C4-2B (cell line): ENCODE measurements around the gene HCRT.

ENCODE experiments used
- H3K27ac ChIP-seq: fragments of 450-650 bp; 2 replicates; pipeline ENCODE4 v1.5.1; 2017
- ZFX ChIP-seq: fragments of 450-650 bp; IDR thresholded peaks from 2 replicates; pipeline ENCODE4 v1.6.1; 2017
- TF ChIP-seq, protein P1 (sequence below): fragments of 450-650 bp; conservative IDR thresholded peaks from 2 replicates; pipeline ENCODE4 v1.5.1; 2017; ENCODE audit warnings: mild to moderate bottlenecking

HCRT gene

DNA sequence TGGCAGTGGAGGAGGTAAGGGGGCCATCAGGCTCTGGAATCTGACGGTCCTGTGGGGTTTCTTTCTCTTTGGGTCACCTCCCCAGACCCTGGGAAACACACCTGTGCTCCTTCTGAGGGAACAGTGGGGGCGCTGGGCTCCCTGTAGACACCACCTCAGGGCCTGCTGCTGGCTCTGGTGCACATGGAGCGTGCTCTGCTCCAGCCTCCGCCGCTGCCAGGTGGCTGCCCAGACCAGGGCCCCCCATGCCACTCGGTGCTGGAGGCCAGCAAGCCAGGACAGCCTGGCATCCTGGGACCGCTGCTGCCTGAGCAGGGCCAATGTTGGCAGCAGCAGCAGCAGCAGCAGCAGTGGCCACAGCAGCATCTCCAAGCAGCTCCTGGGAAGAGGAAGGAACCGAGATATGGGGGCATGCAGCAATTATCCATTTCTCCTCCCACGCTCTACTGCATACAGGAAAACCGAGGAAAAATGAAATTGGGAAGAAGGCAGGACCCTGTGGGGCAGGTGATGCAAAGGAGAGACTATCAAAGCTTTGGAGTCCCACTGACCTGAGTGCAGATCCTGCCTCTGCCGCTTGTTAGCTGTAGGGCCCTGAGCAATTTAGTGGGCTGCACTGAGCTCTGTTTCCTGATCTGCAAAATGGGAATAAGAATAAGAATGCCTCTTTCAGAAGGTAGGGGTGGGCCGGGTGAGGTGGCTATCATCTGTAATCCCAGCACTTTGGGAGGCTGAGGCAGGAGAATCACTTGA lies 8.1 kb upstream of the HCRT start:
- H3K27ac ChIP-seq = peak overlapping the region; percentile 62
- TF ChIP-seq, protein P1, sequence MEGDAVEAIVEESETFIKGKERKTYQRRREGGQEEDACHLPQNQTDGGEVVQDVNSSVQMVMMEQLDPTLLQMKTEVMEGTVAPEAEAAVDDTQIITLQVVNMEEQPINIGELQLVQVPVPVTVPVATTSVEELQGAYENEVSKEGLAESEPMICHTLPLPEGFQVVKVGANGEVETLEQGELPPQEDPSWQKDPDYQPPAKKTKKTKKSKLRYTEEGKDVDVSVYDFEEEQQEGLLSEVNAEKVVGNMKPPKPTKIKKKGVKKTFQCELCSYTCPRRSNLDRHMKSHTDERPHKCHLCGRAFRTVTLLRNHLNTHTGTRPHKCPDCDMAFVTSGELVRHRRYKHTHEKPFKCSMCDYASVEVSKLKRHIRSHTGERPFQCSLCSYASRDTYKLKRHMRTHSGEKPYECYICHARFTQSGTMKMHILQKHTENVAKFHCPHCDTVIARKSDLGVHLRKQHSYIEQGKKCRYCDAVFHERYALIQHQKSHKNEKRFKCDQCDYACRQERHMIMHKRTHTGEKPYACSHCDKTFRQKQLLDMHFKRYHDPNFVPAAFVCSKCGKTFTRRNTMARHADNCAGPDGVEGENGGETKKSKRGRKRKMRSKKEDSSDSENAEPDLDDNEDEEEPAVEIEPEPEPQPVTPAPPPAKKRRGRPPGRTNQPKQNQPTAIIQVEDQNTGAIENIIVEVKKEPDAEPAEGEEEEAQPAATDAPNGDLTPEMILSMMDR = no peak
- no peak for TF ChIP-seq ZFX

DNA sequence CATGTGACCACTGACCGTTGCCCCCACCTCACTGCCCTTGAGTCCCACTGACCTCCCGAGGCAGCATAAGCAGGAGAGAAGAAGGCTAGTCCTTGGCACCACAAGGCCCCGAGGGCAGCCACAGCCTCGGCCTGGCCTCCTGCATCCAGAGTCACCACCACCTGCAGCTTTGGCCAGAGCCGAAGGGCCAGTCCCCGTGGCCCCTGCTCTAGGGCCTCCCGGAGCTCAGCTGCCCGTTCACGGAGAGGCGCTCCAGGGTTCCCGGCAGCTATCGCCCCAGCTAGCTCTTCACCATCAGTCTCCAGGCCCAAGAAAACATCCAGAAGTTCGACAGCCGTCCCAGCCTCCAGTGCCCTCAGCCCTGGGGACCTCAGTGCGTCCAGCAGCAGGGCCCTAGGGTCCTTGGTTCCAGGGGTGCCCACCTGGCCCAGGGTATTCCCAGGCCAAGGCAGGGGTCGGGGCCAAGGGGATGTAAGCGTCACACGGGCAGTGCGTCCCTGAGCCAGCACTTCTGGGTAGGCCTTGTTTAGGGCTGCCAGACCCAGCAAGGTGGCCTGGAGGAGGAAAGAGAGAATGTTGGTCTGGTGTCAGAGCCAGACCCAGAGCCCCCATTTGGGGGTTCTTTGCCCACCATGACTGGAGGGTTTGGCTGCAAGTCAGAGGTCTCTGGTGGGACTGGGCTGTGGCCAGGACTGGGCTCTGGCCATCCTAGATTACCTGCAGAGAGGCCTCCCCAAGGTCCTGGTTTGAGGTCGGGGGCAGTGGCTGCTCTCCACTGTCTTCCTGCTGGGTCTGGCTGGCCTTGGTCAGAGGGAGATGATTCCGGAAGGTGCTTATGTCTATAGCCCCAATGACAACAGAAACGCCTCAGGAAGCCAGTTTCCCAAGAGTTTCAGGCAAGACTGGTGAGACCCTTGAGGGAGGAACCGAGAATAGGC lies 7.2 kb upstream of the HCRT start:
- TF ChIP-seq, protein P1 = no peak
- TF ChIP-seq ZFX = no peak
- no peak overlapping the region for H3K27ac ChIP-seq

GRCh38 chr17:42191275-42191608 lies 6.0 kb upstream of the HCRT start:
- TF ChIP-seq, protein P1 = no peak
- TF ChIP-seq ZFX = no peak
- no peak overlapping the region for H3K27ac ChIP-seq

- H3K27ac ChIP-seq = no peak overlapping the region
- no peak for TF ChIP-seq ZFX
- TF ChIP-seq, protein P1 = no peak
These were observed 5.4 kb upstream of the HCRT start for GRCh38 chr17:42190491-42191274.

DNA sequence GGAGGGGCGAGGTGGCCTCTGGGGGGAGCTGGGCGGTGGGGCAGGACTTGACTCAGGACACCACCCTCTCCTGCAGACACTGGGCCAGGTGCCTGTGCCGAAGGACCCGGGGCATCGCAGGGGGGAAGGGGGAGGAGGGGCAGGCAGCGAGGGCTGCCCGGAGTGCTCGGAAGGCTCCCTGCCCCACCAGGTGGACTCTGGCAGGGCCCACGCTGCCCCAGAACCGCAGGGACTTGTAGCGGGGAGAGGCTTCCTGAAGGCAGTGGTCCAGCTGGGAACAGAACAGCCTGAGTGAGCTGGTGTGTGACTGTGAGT lies 4.4 kb upstream of the HCRT start:
- TF ChIP-seq, protein P1 = no peak
- no peak for TF ChIP-seq ZFX
- no peak overlapping the region for H3K27ac ChIP-seq

DNA sequence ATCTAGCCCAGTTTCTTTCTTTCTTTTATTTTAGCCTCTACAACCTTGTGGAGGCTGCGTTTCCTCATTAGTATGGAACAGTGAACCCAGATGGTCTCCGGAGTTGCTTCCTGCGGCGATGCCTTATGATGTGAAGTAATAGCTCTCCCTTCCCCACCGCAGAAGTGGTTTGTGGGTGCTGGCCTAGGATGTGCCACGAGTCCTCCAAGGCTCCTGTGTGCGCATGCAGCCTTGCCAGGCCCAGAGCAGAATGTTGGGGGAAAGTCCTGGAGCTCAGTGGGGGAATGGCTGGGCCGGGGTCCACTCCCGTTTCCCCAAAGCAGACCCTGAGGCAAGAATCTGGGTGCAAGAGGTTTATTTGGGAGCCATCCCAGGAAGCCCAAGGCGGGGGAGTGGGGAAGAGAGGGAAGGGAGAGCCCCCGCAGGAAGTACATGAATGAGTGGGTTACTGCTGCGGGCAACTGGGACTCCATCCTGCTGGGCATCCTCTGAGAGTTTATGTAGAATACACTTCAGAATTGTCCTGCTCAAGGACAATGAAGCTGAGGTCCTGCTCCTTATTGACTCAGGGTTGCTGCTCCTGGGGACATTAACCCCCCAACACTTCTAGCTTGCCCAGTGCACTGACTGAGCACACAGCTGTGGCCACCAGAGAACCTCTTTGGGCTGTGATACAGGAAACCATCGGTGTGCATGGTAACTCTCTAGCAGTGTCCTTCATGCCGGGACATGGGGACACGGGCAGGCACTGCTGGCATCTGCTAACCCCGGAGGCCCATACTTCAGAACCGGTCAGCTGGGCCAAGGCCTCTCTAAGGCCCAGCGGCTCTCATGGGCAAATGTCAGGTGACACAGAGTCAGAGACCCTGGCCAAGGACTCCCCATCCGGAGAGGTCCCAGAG lies 3.7 kb upstream of the HCRT start:
- H3K27ac ChIP-seq = no peak overlapping the region
- TF ChIP-seq, protein P1 = no peak
- no peak for TF ChIP-seq ZFX
